DOHH2 (cell line): ENCODE measurements around the gene SV2C.

Source experiments
- CTCF ChIP-seq: fragments of 200-600 bp; sonication (generic); IDR thresholded peaks from one replicate; pipeline ENCODE4 v1.5.1; 2014; ENCODE audit warnings: antibody characterized with exemption, mild to moderate bottlenecking, low read depth, low read length; ENCODE audit not compliant: poor library complexity, severe bottlenecking
- EZH2phosphoT487 ChIP-seq: fragments of 200-600 bp; sonication (generic); IDR thresholded peaks from 2 replicates; pipeline ENCODE4 v1.6.1; 2017; ENCODE audit warnings: borderline replicate concordance, mild to moderate bottlenecking, antibody characterized with exemption, low read length, moderate library complexity, mixed read lengths

- no peak for TF ChIP-seq CTCF
- no peak for TF ChIP-seq EZH2phosphoT487
Measured at GRCh38 chr5:76207120-76207519, 123.9 kb downstream of the SV2C start.
